Tibial nerve (tissue), 4 donors: ENCODE results near the gene CCDC174.

Experiments
- EP300 ChIP-seq, 2 donors: sonication (generic); formaldehyde crosslinking; IDR thresholded peaks; one replicate each; pipeline ENCODE4 v1.6.1; 2017; ENCODE audit warnings: antibody characterized with exemption in 2 of 2, mild to moderate bottlenecking in 1 of 2
- POLR2A ChIP-seq, 2 donors: fragments of 450-650 bp; IDR thresholded peaks; one replicate each; pipeline ENCODE4 v1.6.1; 2017; ENCODE audit warnings: antibody characterized with exemption in 2 of 2, mild to moderate bottlenecking in 2 of 2, moderate library complexity in 2 of 2
- TF ChIP-seq, protein P1 (sequence below), 5 experiments: fragments of 200-600 bp in 3 of 5; fragments of 450-650 bp in 2 of 5; sonication (generic) in 3 of 5; IDR thresholded peaks; one replicate each; pipeline ENCODE4 v1.5.1; 2016 to 2019; ENCODE audit warnings: antibody characterized with exemption in 5 of 5, mild to moderate bottlenecking in 3 of 5, moderate library complexity in 2 of 5

DNA sequence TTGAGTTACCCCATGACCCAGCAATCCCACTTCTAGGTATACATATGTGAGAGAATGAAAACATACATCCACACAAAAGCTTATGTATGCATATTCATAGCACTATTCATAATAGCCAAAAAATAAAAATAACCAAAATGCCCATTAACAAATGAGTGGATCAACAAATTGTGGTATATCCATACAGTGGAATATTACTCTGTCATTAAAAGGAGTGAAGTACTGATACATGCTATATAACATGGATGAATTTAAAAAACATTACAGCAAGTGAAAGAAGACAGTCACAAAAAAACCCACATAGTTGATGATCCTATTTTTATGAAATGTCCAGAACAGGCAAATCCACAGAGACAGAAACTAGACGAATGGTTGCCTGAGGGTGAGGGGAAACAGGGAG is 28.6 kb downstream of the CCDC174 start:
- TF ChIP-seq, protein P1, sequence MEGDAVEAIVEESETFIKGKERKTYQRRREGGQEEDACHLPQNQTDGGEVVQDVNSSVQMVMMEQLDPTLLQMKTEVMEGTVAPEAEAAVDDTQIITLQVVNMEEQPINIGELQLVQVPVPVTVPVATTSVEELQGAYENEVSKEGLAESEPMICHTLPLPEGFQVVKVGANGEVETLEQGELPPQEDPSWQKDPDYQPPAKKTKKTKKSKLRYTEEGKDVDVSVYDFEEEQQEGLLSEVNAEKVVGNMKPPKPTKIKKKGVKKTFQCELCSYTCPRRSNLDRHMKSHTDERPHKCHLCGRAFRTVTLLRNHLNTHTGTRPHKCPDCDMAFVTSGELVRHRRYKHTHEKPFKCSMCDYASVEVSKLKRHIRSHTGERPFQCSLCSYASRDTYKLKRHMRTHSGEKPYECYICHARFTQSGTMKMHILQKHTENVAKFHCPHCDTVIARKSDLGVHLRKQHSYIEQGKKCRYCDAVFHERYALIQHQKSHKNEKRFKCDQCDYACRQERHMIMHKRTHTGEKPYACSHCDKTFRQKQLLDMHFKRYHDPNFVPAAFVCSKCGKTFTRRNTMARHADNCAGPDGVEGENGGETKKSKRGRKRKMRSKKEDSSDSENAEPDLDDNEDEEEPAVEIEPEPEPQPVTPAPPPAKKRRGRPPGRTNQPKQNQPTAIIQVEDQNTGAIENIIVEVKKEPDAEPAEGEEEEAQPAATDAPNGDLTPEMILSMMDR (IDR thresholded peaks at IDR 0.05), result no peak
- TF ChIP-seq POLR2A (IDR thresholded peaks at IDR 0.05) (no peak), EP300 (IDR thresholded peaks at IDR 0.05) (no peak)
